Glutamatergic neuron (in vitro differentiated cells): ENCODE data around the gene CYBRD1. TPM values are rescaled to one million over a fixed set of nuclear protein-coding genes. Genes with fewer than 3 reads are reported as not detected.

Experiments used
- DNase-seq: peaks from one replicate; pipeline ENCODE4 v3.0.0; 2022
- H3K27ac Mint-ChIP-seq: one replicate; pipeline ENCODE4 v1.8.0; 2020; ENCODE audit warnings: mild to moderate bottlenecking, mixed read lengths, inconsistent platforms; ENCODE audit not compliant: unreplicated experiment
- H3K27me3 Mint-ChIP-seq: one replicate; pipeline ENCODE4 v1.8.0; 2020; ENCODE audit warnings: mild to moderate bottlenecking, moderate library complexity, mixed read lengths, inconsistent platforms; ENCODE audit not compliant: unreplicated experiment
- H3K36me3 Mint-ChIP-seq: one replicate; pipeline ENCODE4 v1.8.0; 2020; ENCODE audit warnings: mild to moderate bottlenecking, mixed read lengths, inconsistent platforms; ENCODE audit not compliant: unreplicated experiment
- H3K4me1 Mint-ChIP-seq: one replicate; pipeline ENCODE4 v1.8.0; 2020; ENCODE audit warnings: mild to moderate bottlenecking, low read depth, mixed read lengths, inconsistent platforms; ENCODE audit not compliant: unreplicated experiment
- H3K4me3 Mint-ChIP-seq: one replicate; pipeline ENCODE4 v1.8.0; 2020; ENCODE audit warnings: mild to moderate bottlenecking, mixed read lengths, inconsistent platforms; ENCODE audit not compliant: unreplicated experiment
- H3K9me3 Mint-ChIP-seq: one replicate; pipeline ENCODE4 v1.8.0; 2020; ENCODE audit warnings: mild to moderate bottlenecking, moderate library complexity, mixed read lengths, inconsistent platforms; ENCODE audit not compliant: unreplicated experiment
- total RNA-seq: library from RNA; stranded (reverse); fragmentation: NEBNext Ultra II Directional; extraction: Animal tissue kit (Norgen Biotek cat#: 25700); gene quantifications from one replicate; pipeline ENCODE4 v1.2.1, GENCODE V29; 2021; ENCODE audit not compliant: unreplicated experiment
- TF ChIP-seq, protein P1 (sequence below): fragments of 200-600 bp; sonication (generic); IDR thresholded peaks from one replicate; pipeline ENCODE4 v1.5.0; 2021; ENCODE audit not compliant: partially characterized antibody, unreplicated experiment

The CYBRD1 gene
- total RNA-seq, 1 donor from 2014 or later: 0.54 TPM

- Mint-ChIP-seq H3K36me3 (peaks cover 4% of the 10 kb centered on the region), H3K4me3 (no peak overlapping the region), H3K27me3 (no peaks in the 10 kb centered on the region), H3K27ac (no peak overlapping the region), H3K4me1 (no peaks in the 10 kb centered on the region), H3K9me3 (no peaks in the 10 kb centered on the region)
- TF ChIP-seq, protein P1, sequence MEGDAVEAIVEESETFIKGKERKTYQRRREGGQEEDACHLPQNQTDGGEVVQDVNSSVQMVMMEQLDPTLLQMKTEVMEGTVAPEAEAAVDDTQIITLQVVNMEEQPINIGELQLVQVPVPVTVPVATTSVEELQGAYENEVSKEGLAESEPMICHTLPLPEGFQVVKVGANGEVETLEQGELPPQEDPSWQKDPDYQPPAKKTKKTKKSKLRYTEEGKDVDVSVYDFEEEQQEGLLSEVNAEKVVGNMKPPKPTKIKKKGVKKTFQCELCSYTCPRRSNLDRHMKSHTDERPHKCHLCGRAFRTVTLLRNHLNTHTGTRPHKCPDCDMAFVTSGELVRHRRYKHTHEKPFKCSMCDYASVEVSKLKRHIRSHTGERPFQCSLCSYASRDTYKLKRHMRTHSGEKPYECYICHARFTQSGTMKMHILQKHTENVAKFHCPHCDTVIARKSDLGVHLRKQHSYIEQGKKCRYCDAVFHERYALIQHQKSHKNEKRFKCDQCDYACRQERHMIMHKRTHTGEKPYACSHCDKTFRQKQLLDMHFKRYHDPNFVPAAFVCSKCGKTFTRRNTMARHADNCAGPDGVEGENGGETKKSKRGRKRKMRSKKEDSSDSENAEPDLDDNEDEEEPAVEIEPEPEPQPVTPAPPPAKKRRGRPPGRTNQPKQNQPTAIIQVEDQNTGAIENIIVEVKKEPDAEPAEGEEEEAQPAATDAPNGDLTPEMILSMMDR: no peak
- no peak for DNase-seq
These were observed 49.4 kb downstream of the CYBRD1 start for GRCh38 chr2:171571721-171572120.

DNA sequence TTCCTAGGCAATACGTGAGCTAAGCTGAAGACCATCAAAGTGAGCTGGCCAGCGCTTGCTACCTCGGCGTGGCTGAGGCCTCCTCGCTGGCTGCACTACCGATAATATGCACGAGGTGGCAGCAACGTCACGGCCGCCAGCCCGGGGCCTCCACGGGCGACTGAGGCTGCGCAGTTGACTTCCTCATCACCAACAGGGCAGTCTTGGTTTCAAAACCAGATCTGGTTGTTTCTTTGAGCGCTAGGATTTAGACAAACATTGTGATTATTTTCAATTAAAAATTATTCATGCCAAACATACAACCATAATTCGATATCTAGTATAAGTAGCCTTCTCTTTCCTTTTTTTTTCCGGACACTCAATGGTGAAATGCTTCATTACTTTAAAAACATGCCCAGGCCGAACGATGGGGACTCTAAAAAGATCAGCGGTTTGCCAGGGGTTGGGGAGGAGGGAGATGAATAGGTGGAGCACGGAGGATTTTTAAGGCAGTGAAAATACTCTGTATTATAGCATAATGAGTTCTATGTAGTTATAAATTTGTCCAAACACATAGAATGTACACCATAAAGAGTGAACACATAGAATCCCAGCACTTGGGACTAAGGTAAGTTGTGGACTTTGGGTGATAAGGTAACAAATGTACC lies 52.0 kb downstream of the CYBRD1 start:
- TF ChIP-seq, protein P1: peak; percentile 97
- Mint-ChIP-seq H3K27ac (no peak overlapping the region), H3K27me3 (no peaks in the 10 kb centered on the region), H3K4me3 (no peak overlapping the region), H3K4me1 (no peaks in the 10 kb centered on the region), H3K36me3 (peaks cover 4% of the 10 kb centered on the region), H3K9me3 (no peaks in the 10 kb centered on the region)
- peak; percentile 91 for DNase-seq

DNA sequence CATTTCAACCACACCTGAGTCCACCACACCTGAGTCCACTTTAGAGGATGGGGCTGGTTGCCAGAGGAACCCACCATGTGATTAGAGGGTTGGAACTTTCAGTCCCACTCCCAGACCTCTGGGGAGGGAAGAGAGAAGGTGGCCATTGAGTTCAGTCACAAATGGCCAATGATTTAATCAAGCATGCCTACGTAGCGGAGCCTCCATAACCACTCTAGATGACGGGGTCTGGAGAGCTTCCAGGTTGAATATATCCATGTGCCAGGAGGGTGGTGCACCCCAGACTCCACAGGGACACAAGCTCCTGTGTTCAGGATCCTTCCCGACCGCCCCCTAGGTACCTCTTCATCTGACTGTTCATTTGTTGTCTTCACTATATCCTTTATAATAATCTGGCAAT lies 53.3 kb downstream of the CYBRD1 start:
- no peak overlapping the region for H3K4me3 Mint-ChIP-seq
- no peaks in the 10 kb centered on the region for H3K4me1 Mint-ChIP-seq
- TF ChIP-seq, protein P1: no peak
- DNase-seq: no peak
- H3K27me3 Mint-ChIP-seq: no peaks in the 10 kb centered on the region
- peaks cover 6% of the 10 kb centered on the region for H3K36me3 Mint-ChIP-seq
- H3K9me3 Mint-ChIP-seq: no peaks in the 10 kb centered on the region
- H3K27ac Mint-ChIP-seq: no peak overlapping the region

- no peaks in the 10 kb centered on the region for H3K9me3 Mint-ChIP-seq
- no peaks in the 10 kb centered on the region for H3K27me3 Mint-ChIP-seq
- H3K36me3 Mint-ChIP-seq: peaks cover 8% of the 10 kb centered on the region
- DNase-seq: no peak
- no peak overlapping the region for H3K27ac Mint-ChIP-seq
- no peaks in the 10 kb centered on the region for H3K4me1 Mint-ChIP-seq
- no peak overlapping the region for H3K4me3 Mint-ChIP-seq
- TF ChIP-seq, protein P1: no peak
These were observed 56.0 kb downstream of the CYBRD1 start for GRCh38 chr2:171578127-171578803.

DNA sequence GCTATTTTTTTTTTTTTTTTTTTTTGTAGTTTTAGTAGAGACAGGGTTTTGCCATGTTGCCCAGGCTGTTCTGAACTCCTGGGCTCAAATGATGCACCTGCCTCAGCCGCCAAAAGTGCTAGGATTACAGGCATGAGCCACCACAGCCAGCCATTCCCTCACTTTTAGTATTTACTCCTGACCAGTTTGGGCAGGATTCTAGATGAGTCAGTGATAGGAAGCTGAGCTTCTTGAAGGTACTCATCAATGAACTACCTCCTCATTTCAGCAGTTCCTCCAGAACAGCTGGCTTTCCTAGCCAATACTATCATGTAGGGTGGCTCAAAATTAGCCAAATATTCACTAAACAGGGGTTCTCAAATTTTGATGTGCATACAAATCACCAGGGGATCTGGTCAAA lies 57.2 kb downstream of the CYBRD1 start:
- Mint-ChIP-seq H3K4me3 (no peak overlapping the region), H3K27ac (no peak overlapping the region), H3K9me3 (no peaks in the 10 kb centered on the region), H3K36me3 (peaks cover 5% of the 10 kb centered on the region), H3K4me1 (no peaks in the 10 kb centered on the region), H3K27me3 (no peaks in the 10 kb centered on the region)
- TF ChIP-seq, protein P1: no peak
- DNase-seq: no peak
